Putamen (tissue), 1 donor: ENCODE measurements around the gene CNKSR1.
A peak's percentile ranks its signal among the peaks of the same experiment; 100 is the strongest.
"Not testable (repeated sequence)": the region's sequence is repeated elsewhere in the genome, so short reads cannot be mapped to it uniquely, and the experiment has no call there.

ENCODE experiments used
- DNase-seq: peaks from one replicate; pipeline ENCODE4 v3.0.0-alpha.2; 2016; ENCODE audit warnings: low spot score

The CNKSR1 gene

DNA sequence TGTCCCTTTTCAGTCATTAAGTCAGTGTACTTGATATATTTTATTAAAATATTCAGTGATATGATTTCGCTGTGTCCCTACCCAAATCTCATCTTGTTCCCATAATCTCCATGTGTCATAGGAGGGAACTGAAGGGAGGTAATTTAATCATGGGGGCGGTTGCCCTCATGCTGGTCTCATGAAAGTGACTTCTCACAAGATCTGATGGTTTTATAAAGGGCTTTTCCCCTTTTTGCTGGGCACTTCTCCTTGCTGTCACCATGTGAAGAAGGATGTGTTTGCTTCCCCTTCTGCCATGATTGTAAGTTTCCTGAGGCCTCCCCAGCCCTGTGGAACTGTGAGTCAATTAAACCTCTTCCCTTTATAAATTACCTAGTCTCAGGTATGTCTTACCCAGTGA is 53.4 kb downstream of the CNKSR1 start:
- not testable (repeated sequence) for DNase-seq

DNA sequence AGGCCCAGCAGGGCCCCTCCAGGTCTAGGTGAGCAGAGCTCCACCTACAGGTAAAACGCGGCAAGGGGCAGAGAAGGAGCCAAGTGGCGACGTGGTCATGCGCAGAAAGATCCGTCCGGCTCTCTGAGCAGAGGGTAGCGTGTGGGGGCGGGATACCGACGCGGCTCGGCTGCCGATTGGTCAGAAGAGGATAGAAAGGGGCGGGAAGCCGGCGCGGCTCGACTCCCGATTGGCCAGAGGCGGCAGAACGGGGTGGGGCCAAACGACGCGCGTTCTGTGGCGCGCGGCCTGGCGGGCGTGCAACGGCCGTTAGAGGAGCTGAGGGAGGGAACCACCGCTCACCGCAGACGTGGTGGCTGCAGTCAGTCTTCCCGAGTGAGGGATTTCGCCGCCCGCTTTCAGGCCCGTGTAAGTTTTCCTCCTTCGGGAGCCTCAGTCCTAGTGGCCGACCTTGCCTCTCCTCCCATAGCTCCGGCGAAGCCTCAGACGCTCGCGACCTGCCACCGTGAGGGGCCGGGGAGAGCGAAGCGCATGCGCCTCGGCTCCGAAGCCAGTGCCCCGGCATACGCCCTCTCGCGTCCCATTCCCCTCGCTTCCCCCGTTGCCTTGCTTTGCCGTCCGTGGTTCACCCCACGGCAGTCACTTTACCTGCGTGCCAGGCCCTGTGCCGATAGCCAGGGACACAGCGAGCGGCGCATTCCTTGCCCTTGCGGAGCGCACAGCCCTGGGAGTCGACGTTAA is 56.8 kb downstream of the CNKSR1 start, which contains the start of gene CEP85:
Gene CEP85, plus strand, starts transcription at position 298 of the 741 bp plus-strand sequence. CDS start 5,584 bp downstream, outside the sequence.
- peak; percentile 97 for DNase-seq

DNA sequence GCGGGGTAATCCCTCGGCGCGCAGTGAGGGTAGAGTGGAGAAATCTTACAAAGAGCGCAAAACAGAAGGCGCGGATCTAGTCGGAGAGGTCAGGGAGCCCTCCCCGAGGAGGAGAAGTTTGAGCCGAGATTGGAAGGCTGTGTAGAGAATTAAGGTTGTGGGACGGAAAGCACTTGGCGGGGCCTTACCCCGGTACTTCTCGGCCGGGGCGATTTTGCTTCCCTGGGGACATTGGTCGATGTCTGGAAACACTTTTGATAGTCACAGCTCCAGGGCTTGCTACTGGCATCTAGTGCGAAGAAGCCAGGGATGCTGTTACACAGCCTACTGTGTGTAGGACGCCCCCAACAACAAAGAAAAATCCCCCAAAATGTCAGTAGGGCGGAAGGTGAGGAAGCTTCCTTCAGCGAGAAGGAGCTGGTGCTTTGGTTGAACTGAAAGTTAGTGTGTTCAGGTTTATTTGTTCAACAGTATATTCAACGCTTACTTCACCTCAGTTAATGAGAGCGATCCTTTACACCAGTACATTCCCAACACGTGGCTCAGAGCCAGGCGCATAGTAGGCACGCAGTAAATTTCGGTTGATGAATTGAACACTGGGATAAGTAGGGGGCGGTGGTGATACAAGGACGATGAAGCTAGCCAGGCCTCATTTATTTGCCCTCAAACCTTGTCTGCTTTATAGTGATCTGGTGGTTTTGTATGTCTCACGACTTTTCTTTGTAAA is 57.5 kb downstream of the CNKSR1 start:
- DNase-seq = no peak

DNA sequence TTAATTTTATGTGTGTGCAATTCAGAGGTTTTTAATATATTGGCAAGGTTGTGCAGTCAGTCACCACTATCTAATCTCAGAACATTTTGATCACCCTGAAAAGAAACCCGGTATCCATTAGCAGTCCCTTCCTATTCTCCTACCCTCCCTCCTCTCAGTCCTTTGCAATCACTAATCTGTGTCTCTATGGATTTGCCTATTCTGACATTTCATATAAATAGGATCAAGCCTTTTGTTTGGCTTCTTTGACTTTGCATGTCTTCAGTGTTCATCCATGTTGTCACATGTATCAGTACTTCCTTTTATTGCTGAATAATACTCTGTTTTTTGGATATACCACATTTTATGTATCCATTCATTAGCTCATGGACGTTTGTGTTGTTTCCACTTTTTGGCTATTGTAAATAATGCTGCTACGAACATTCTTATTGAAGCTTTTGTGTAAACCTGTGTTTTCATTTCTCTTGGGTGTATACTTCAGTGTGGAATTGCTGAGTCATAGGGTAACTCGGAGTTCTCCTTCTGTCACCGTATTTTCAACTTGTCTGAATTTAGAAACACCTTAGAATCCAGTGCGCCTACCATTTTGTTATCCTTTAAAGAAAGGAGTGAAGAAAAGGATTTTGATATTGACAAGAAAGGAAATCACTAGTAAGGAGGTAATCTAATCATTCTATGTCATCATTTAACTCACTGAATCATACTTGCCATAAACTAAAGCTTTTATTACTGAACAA is 60.1 kb downstream of the CNKSR1 start:
- peak; percentile 45 for DNase-seq
